ENCODE measurements around the gene CARHSP1.

CARHSP1 gene

GRCh38 chr16:8912793-8913192, 44.0 kb upstream of the CARHSP1 start:
- intact Hi-C loops (cut with DNase I; ENCODE audit: low total_unique reads) = loop anchor here (10.0 kb wide), 1 partner anchor 92 kb away; no protein-coding TSS in a partner anchor
- DNase-seq = no peak
- no peaks in the 10 kb centered on the region for H3K9me3 ChIP-seq
- H3K4me1 ChIP-seq = no peaks in the 10 kb centered on the region
- H3K27ac ChIP-seq = no peak overlapping the region
- no peak for TF ChIP-seq CTCF (IDR thresholded peaks at IDR 0.05)
- peaks cover 60 to 100% (median 90%) of the 10 kb centered on the region in 3 donors for H3K36me3 ChIP-seq
- no peak overlapping the region for H3K4me3 ChIP-seq
- no peaks in the 10 kb centered on the region for H3K27me3 ChIP-seq

- Histone ChIP-seq H3K4me3 (no peak overlapping the region), H3K4me1 (peaks cover 0 to 19% (median 0%) of the 10 kb centered on the region in 4 donors), H3K27ac (no peak overlapping the region), H3K9me3 (no peaks in the 10 kb centered on the region), H3K27me3 (no peaks in the 10 kb centered on the region), H3K36me3 (peaks cover 47 to 99% (median 83%) of the 10 kb centered on the region in 3 donors)
- TF ChIP-seq CTCF (IDR thresholded peaks at IDR 0.05) = no peak
- DNase-seq = no peak
- intact Hi-C loops (cut with DNase I; ENCODE audit: low total_unique reads) = loop anchor here (10.0 kb wide), 1 partner anchor 94 kb away; no protein-coding TSS in a partner anchor
These were observed 42.0 kb upstream of the CARHSP1 start for GRCh38 chr16:8910811-8911210.

GRCh38 chr16:8908810-8909468, 40.1 kb upstream of the CARHSP1 start:
- intact Hi-C loops (cut with DNase I; ENCODE audit: low total_unique reads) = no loop called here
- Histone ChIP-seq H3K27ac (no peak overlapping the region), H3K4me3 (no peak overlapping the region), H3K4me1 (peaks cover 0 to 19% (median 0%) of the 10 kb centered on the region in 4 donors), H3K27me3 (no peaks in the 10 kb centered on the region), H3K36me3 (peaks cover 47 to 99% (median 81%) of the 10 kb centered on the region in 3 donors), H3K9me3 (no peaks in the 10 kb centered on the region)
- no peak for DNase-seq
- TF ChIP-seq CTCF (IDR thresholded peaks at IDR 0.05) = no peak

- peak overlapping the region in 1 of 2 donors; percentile 25 for H3K27ac ChIP-seq
- H3K4me1 ChIP-seq = peaks cover 0 to 19% (median 0%) of the 10 kb centered on the region in 4 donors
- H3K4me3 ChIP-seq = no peak overlapping the region
- no peak for TF ChIP-seq CTCF (IDR thresholded peaks at IDR 0.05)
- no peaks in the 10 kb centered on the region for H3K9me3 ChIP-seq
- peaks cover 64 to 99% (median 90%) of the 10 kb centered on the region in 3 donors for H3K36me3 ChIP-seq
- H3K27me3 ChIP-seq = no peaks in the 10 kb centered on the region
- intact Hi-C loops (cut with DNase I; ENCODE audit: low total_unique reads) = no loop called here
- no peak for DNase-seq
These were observed 38.3 kb upstream of the CARHSP1 start for GRCh38 chr16:8907096-8907495.

- intact Hi-C loops (cut with DNase I; ENCODE audit: low total_unique reads) = no loop called here
- no peak overlapping the region for H3K27ac ChIP-seq
- no peak overlapping the region for H3K4me3 ChIP-seq
- H3K4me1 ChIP-seq = peaks cover 0 to 19% (median 0%) of the 10 kb centered on the region in 4 donors
- no peak for TF ChIP-seq CTCF (IDR thresholded peaks at IDR 0.05)
- H3K27me3 ChIP-seq = no peaks in the 10 kb centered on the region
- H3K36me3 ChIP-seq = peaks cover 75 to 99% (median 90%) of the 10 kb centered on the region in 3 donors
- DNase-seq = no peak
- H3K9me3 ChIP-seq = no peaks in the 10 kb centered on the region
These were observed 37.2 kb upstream of the CARHSP1 start for GRCh38 chr16:8905795-8906591.
